SK-N-DZ (cell line): ENCODE measurements around the gene NRIP1.

Experiments
- DNase-seq: peaks from one replicate; pipeline ENCODE4 v3.0.0-alpha.2; 2015; ENCODE audit warnings: low spot score

NRIP1 gene

DNA sequence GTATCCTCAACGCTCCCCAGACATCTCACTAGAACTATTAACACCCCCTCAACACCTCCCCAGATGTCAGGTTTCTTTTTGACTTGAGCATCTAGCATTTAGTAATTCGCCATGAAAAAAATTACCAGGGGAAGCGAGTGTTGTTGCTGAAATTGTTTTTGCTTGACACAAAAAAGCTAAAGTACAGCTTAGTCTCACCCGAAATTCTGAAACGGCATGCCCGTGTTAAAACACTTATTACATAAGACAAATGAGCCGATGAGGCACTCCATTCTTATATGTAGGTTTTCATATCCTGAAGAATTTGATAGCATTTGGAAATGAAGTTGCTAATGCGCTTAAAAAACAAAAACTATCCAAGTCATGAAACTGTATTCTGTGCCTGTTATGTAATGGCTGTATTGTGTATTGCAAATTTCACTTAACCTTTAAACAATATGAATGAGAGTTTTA, 1.3 kb upstream of the NRIP1 start:
- DNase-seq: no peak

DNA sequence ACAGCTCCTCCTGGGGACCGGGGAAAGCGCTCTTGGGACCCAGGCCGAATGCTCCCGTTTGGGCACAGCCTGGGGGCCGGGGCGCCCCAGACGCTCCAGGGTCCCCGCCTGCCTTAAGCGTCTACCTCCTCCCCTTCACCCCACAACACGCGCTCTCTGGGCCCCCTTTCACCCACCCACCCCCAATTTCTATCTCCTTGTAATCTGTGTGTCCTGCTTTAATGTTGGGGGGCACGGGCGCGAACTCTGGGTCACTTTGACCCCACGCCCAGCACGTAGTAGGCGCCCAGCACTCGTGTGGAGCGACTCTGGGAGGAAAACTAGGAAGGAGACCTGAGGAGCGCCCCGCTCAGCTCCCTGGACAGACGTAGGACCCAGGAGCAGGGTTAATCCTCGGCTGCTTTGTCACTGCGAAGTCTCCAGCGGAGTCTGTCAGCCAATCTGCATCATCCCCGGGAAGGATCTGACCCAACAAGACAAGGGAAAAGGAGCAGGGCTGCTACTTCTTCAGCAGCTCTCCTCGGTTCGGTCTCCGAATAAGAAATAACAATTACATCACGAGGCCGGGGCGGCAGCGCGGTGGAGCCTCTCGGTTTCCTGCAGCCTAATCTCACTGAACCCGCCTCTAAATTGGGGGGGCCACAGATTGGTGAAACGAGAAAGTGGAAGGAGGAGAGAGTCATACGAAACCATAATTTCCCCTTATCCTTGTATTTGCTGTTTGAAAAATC, 757 bp upstream of the NRIP1 start:
- DNase-seq: peak; percentile 84

DNA sequence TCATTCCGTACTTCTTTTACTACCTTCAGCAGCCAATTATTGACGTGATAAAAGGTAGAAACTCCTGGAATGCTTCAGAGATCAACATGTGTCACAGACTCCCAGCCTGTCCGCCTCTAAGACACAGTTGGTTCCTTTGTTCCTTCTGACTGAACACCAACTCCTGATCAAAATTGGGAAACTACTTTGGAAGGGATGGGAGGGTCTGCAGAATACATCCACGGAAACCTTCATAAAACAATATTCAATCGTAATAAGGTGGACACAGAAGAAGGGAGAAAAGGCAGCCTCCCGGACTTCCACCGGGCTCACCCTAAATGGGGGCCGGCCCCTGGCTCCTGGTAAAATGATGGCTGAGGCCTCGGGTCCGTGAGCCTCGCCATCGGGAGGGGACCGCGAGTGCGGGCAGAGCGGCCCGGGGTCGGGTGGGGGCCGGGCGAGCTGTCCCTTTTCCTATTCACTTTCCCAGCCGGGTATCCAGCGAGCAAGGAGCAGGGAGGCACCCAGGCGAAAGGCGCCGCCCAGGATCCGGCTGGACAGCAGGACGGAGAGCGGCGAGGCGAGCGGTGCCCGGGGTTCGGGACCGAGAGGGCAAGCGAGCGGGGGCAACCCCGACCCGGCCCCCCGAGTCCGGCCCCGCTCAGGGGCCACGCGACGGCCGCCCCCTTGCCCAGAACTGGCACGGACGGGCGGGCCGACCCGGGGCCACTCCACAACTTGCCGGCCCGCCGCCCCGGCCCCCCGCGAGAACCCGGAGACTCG, 805 bp downstream of the NRIP1 start:
- no peak for DNase-seq

DNA sequence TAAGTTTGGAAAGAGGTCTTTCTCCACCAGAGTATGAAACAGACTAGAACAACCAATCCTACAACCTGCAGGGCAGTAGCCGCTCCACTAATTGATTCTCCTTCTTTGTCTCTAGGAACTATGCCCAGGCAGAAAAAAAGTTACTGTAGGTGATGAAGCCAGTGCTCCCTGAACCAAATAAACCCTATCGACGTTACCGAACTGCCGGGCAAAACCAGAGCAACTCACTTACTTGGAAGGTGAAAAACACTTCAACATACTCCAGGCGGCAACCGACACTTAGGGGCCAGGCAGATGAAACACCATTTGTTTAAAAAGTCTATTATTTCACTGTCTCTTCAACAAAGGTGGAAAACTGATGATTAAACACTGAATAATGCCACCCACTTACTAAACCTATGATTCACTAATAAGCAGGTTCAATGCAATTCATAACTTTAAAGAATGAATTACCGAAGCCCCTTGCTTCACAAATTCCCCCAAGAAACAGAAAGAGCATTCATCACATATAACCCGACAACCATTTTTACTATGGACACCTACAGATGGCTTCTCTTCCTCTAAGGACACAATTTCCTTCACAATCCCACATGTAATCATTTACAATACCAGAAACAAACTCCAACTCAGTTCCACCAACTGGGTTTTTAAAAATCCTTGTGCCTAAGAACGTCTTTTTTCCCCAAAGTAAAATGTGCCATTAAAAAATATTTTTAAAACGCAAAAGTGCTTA, 1.6 kb downstream of the NRIP1 start:
- no peak for DNase-seq

DNA sequence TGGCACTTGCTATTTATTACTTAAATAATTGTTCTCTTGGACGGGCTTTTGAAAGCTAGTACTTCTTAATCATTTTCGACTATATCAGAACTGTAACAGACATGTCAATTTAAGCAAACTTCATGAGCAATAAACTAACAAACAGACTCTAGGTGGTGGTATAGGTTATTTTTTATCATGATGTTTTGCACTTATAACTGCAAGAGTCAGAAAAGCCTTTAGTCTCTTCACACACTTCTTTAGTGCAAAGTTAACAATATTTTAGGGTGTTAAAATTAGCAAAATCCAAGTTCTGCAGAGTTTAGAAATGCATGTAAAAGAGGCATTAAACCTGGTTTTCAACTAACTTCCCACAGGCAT, 2.2 kb downstream of the NRIP1 start:
- DNase-seq: no peak

DNA sequence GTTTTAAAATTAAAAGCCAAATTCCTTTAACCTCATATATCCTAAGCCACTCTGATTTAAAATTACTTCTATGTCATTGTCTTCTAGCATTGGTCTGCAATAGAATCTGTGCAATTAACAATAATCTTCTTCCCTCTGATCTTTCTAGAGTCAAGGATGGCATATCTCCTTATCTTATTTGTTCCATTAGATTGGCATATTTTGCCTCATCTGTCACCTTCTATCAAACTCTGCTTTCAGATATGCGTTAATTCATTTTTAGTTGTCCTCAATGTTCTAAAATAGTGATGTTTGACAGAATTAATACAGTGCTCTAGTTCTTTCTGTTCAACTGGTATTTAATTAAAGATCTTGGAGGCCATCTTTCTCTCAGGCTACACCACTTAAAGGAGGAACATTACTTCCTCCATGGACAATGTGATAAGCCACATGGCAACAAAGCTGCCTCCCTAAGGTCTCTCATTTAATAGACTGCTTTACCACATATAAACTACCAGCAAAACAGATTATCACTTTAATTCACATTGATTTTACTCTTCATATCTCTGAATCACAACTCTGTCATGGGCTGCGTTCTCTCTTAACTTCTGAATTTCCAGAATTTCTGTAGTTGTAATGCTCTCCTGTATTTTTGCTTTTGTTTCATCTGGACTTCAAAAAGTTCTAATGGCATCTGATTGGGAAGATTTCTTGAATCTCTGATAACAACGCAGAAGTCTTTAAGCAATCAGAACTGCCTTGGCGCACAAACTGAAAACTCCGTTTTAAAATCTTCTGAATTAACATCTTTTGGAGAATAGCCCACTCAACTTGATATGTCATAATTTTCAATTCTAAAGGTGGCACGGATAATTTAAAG, 2.8 kb downstream of the NRIP1 start:
- DNase-seq: peak; percentile 67

DNA sequence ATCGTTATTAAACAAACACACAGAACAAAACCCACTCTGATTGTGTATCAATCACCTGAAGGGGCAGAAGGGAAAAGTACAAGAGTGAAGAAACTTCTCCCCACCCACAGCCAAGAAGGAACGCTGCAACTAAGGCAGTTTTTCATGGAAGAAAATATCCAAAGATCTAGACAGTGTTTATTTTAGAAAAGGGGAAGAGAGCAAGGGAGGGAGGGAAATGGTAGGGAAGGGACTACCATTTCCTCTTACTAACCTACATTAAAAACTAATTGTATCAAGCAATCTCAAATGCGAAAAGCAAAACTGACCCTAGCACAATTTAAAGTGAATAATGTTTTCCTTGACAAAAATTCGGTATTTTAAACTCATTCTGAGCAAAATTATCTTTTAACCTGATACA, 3.5 kb downstream of the NRIP1 start:
- no peak for DNase-seq

DNA sequence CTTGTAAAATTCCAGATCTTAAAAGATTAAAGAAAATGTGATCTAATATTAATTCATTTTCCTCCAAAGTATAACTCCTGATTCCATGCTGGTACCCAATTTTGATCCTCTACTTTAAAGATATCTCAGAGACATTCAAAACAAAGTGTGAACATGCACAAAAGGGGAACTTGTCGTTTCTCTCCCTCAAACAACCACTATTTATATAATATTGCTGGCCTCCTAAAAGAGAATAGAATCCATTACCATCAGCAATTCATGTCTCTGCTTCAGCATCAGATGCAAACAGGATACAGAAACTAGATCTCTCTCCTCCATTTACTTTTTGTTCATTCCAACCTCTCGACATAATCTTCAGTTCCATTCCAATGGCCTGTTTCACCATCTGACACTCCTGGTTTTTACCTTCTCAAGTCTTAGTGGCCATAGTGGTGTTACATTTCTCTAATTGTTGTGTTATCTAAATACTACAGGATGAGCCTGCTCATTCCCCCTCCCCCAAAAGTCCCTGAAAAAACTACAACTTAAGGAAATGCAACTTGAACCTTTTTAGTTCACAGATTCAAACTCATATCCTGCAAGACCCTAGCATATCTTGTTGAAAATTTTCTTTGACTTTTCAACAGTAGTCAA, 4.1 kb downstream of the NRIP1 start:
- DNase-seq: no peak

DNA sequence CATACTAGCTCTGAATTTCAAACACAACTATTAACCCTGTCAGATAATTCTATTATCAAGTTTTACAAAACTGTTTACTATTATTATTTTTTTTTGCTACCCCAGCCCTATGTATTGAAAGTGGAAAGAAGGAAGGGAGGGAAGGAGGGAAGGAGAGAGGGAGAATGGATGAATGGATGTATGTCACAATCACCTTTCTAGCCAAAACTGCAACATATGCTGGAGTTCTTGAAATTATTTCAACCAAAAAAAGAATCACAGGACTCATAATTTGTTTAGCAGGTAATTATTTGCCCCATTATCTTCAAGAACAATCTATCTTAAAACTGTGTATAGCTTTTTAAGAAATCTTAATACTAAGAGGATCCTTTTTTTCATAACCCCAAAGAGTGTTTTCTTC, 5.4 kb downstream of the NRIP1 start:
- DNase-seq: no peak

DNA sequence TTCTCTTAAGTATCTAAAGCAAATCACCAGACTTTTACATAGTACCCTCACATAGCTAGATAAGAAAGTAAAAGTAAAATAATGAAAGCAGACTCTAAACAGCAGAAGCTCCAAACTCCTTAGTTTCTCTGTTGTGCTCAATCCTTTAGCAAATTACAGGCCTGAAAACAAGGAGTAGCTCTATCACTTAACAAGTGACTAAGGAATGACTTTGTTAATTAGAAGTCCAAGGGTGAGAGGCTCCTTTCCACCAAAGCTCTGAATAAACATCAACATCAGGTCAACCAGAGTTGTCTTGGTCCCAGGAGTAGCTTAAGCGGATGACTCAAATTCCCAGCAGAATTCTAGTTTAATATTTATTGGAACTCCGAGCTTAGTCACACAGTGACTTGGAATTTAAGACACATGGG, 5.9 kb downstream of the NRIP1 start:
- no peak for DNase-seq

DNA sequence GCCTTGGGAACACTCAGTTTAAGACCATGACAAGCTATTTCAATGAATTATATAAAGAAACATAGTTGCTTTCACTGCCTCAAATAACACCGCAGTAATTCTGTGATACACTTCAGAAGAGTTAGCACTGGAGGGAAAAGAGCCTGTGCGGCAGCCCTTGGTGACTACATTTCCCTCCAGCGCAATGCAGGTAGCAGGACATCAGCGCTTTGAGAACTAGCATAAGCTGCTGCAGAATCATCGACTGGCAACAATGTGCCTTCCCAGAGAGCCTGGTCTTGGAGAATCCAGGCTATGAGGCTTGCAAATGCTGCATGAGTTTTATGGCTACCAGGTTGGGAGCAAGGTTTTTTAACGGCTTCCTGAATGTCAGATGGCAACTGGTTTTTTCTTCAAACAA, 7.5 kb downstream of the NRIP1 start:
- DNase-seq: peak; percentile 29

DNA sequence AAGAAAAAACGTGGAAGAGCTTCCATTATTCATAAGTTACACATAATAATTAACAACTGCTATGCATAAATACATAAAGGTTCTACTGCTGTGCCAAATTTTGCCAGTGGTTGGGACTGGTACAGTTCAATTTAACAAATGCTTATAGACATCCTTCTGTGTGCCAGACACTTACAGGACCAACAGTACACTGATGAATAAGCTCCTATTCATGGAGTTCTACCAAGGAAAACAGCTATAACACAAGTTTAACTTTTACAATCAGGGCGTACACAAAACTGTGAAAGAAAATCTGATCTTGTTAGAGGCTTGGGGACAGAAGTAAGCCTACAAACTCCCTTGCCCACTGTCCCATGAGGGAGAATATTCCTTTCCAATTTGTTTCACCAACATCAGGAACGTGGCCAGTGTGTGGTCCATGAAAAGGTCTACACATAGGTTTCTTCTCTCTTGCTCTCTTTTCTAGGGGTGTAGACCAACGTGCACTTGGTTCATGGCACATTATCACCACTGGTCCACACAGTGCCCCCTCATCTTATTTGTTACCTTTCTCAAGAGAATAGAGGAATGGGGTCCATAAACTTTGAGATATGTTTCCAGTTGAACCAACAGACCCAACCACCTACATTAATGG, 10.1 kb downstream of the NRIP1 start:
- no peak for DNase-seq

DNA sequence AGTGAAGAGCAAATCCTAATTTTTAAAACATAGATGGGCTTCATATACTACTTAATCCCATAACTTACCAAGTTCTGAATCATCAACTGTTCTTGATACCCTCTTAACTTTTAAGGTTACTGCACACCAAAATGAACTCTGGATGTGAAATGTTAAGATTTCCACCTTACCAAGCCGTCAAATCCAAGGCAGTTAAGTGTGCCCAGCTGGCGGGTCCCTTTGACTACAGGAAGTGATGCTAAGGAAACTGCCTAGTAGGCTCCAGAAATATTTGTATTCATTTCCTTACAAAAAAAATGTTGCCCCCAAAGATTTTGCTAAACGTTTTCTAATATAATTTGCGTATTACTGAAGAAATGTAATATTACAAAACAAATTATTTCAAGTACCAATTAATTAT, 10.7 kb downstream of the NRIP1 start:
- no peak for DNase-seq

DNA sequence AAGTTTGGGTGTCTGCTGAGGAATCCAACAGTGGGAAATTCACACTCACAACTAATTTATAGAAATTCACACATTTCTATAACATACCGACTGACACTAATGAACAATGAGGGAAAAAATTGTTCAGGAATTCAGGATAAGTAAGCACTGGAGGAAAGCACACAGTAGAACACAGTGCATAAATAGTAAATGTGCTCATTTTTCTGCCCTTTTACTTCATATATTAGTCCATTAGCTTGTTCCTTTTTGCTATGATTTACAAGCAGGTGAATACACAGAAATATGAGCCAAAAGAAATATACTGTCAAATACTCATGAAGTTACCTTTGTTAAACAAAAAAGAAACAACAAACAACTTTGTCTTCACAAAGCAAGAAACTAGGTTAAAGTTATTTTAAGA, 11.3 kb downstream of the NRIP1 start:
- no peak for DNase-seq

DNA sequence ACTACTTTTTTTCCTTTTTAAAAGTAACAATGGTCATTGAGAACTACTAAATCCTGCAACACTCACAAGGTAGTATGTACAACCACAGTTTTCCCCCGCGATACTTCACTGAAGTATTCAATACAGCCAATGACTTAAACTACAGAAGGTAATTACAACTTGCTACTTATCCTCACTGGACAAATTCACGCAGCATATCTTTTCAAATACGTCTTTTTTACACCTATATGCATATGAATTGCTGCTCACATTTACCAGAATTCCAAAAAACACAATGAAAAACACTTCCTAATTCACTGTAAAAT, 12.4 kb downstream of the NRIP1 start:
- no peak for DNase-seq

DNA sequence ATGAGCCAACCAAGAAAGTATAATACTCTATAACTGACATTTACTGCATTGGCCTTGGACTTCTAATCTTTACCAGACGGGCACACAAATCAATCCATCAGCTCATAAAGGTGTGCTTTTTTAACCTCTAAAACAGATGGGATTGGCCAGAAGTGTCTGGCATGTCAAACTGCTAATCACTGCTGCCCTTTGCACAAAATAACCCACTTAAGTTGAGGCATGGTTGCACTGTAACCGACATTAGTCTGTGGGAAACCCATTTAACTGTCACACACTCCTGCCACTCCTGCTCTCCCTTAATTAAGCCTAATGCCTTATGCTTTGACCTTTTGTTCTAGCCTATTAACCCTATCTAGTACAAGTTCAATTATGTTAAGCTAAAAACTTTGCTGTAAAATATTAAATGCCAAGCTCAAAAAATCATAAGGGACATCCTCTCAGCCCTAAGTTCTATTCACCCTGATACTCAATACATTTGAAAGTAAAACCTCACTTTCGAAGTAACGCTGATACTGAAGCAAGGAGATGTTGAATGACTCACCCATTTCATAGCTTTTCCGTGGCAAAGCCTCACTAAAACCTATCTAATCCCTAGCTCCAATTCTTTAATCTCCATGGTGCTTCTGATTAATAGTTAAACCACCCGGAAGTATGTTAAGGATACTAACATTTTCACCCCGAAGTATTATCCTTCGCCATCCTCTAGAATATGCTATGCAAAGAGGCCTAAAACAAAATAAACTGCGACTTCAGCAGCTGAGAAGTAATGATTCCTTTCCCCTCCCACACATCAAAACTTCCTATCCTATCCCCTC, 12.9 kb downstream of the NRIP1 start:
- DNase-seq: peak; percentile 47

DNA sequence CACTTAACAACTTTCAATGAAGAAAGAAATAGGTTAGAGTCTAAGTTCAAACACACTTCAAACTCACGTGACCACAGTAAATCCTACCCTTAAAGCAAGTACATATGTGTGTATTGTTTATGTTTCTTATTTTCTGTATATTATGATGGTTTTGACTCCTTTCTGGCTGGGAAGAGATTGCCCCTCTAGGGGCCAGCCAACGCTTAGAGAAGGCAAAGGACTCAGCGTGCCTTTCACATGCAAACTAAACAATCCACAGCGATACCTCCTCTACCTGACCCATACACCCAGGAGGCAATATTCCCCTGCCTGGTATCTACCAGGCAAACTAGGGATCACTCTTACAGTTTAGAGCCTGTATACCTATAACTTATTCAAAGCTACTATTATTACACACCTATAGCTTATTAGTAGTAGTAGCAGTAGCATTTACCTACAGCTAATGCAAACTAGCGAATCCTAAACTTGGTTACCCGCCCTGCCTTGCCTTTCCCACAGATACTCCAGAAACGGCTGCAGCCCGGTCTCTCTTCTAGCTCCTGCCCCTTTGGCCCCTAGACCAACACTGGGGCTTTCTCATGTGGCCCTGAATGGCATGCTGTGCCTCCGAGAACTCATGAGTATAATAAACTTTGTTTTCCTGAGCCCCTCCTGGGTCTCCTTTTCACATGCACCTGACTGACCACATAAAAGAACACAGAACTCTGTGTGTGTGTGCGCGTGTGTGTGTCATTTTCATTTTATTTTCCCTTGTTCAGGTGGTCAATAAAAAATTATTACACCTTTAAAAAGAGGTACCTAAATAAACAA, 14.0 kb downstream of the NRIP1 start:
- DNase-seq: no peak

DNA sequence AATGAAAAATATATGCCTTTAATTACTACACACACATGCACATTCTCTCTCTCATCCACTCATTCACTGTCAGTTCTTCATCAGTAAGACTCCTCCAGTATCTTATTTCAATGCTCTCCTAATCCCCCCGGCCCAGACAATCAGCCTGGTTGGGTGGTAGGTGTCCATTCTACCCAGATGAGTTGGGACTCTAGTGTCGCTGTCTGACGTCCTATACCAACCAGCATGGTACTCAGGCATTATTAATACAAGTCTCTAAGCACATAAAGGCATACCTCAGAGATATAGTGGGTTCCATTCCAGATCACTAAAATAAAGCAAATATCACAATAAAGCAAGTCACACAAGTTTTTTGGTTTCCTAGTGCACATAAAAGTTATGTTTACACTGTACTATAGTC, 19.8 kb downstream of the NRIP1 start:
- DNase-seq: no peak

DNA sequence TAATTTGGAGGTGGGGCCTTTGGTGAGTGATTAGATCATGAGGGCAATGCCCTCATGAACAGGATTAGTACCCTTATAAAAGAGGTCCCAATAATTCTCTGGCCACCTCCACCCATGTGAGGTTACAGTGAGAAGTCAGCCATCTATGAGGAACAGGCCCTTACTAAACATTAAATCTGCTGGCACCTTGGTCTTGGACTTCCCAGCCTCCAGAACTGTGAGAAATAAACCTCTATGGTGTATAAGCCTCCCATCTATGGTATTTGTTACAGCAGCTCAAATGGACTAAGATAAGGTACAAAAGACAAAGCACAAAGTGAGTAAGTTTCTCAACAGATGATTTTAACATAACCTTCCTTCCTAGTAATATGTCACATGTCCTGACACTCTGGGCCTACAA, 22.3 kb downstream of the NRIP1 start:
- no peak for DNase-seq
